Measurements from ENCODE around the gene MMP11. TPM values are rescaled to one million over a fixed set of nuclear protein-coding genes. Genes with fewer than 3 reads are reported as not detected.

Gene MMP11
- total RNA-seq, 1 donor from 2014 or later = 28.8 TPM

DNA sequence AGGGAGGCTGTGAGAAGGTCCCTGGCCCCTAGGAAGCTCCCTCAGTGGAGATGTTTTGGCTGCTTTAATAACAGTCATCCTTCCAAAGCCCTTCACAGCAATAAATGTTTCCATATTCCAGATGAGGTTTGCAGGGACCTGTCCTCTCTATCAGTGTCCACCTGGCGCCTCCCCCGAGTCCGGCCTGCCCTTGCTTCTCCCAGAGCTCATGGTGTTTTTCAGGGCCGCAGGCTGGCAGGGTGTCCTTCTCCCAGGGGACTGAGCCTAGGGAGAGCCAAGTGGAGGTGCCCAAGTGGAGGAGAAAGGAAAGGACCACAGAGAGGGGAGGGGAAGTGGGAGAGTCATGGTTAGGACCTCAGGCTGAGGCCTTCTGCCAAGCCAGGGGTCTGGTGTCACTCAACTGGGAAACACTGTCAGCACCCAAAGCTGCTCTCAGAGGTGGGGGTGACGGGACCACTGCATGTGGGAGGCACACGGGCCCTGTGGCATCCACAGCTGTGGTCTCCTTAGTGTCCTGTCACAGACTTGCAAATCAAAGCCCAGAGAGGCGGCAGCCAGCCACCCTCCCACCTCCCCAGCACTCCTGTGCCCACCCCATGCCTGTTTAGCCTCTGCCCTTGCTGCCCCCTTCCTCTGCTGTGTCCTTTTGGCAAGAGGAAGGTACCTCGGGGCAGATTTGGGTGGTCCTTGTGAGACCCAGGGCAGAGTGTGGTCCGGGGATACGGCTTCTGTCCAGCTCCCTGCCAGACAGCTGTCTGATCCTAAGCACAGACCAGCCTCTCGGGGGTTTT lies 59.8 kb downstream of the MMP11 start:
- no peaks in the 10 kb centered on the region for H3K36me3 Mint-ChIP-seq (ENCODE audit: unreplicated experiment)
- no peak overlapping the region for H3K27ac Mint-ChIP-seq (ENCODE audit: unreplicated experiment)
- H3K9me3 Mint-ChIP-seq (ENCODE audit: unreplicated experiment) = peaks cover 9% of the 10 kb centered on the region
- H3K4me3 Mint-ChIP-seq (ENCODE audit: unreplicated experiment) = no peak overlapping the region
- H3K27me3 Mint-ChIP-seq (ENCODE audit: unreplicated experiment) = peaks cover 8% of the 10 kb centered on the region
- H3K4me1 Mint-ChIP-seq (ENCODE audit: low read depth, unreplicated experiment) = peaks cover 12% of the 10 kb centered on the region
- DNase-seq = no peak
- TF ChIP-seq, protein P1, sequence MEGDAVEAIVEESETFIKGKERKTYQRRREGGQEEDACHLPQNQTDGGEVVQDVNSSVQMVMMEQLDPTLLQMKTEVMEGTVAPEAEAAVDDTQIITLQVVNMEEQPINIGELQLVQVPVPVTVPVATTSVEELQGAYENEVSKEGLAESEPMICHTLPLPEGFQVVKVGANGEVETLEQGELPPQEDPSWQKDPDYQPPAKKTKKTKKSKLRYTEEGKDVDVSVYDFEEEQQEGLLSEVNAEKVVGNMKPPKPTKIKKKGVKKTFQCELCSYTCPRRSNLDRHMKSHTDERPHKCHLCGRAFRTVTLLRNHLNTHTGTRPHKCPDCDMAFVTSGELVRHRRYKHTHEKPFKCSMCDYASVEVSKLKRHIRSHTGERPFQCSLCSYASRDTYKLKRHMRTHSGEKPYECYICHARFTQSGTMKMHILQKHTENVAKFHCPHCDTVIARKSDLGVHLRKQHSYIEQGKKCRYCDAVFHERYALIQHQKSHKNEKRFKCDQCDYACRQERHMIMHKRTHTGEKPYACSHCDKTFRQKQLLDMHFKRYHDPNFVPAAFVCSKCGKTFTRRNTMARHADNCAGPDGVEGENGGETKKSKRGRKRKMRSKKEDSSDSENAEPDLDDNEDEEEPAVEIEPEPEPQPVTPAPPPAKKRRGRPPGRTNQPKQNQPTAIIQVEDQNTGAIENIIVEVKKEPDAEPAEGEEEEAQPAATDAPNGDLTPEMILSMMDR (IDR thresholded peaks at IDR 0.05; ENCODE audit: partially characterized antibody, unreplicated experiment) = no peak

DNA sequence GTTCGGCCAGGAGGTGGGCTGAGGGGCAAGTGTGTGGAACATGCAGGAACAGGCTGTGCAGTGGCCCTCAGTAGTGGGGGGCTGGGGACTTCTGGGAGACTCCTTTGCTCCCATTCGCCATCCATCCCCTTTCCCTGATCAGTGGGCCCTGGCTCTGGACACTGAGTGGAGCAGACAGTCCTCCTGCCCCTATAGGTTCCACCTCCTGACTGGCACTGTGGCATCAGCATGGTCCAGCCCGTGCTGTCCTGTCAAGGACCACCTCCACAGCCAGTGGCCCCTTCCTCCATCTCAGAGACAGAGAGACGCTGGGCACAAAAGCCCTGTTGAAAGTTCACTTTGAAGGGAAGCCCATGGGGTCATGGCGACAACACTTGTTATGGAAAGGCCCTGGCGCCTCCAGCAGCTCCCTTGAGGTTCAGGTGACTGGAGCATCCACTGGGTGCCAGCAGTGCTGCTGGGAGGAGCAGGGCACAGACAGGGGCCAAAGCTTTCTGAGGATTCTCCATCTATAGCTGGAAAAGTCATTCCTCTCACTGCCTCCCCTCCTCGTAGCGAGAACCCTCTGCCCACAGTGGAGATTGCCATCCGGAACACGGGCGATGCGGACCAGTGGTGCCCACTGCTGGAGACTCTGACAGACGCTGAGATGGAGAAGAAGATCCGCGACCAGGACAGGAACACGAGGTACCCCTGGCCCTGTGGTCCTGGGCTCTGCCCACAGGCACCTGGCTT lies 60.5 kb downstream of the MMP11 start:
- Mint-ChIP-seq H3K4me3 (ENCODE audit: unreplicated experiment) (no peak overlapping the region), H3K36me3 (ENCODE audit: unreplicated experiment) (no peaks in the 10 kb centered on the region), H3K27me3 (ENCODE audit: unreplicated experiment) (peaks cover 11% of the 10 kb centered on the region), H3K4me1 (ENCODE audit: low read depth, unreplicated experiment) (peaks cover 16% of the 10 kb centered on the region), H3K27ac (ENCODE audit: unreplicated experiment) (no peak overlapping the region), H3K9me3 (ENCODE audit: unreplicated experiment) (peaks cover 13% of the 10 kb centered on the region)
- TF ChIP-seq, protein P1 (IDR thresholded peaks at IDR 0.05; ENCODE audit: partially characterized antibody, unreplicated experiment) = no peak
- no peak for DNase-seq

Other genes with a start within 250 kb of the MMP11 start
- not detected for gene IGLL1, start 192.6 kb upstream of the MMP11 start, total RNA-seq (ENCODE audit: unreplicated experiment)
- not detected for gene DRICH1, start 140.5 kb upstream of the MMP11 start, total RNA-seq (ENCODE audit: unreplicated experiment)
- gene RGL4, start 81.8 kb upstream of the MMP11 start, total RNA-seq (ENCODE audit: unreplicated experiment) = not detected
- 9.0 TPM for gene ZNF70, start 21.7 kb upstream of the MMP11 start, total RNA-seq (ENCODE audit: unreplicated experiment)
- gene VPREB3, start 18.4 kb upstream of the MMP11 start, total RNA-seq (ENCODE audit: unreplicated experiment) = not detected
- gene C22orf15, start 9.9 kb upstream of the MMP11 start, total RNA-seq (ENCODE audit: unreplicated experiment) = not detected
- 35.9 TPM for gene CHCHD10, start 4.9 kb upstream of the MMP11 start, total RNA-seq (ENCODE audit: unreplicated experiment)
- 227 TPM for gene SMARCB1, start 14.1 kb downstream of the MMP11 start, total RNA-seq (ENCODE audit: unreplicated experiment)
- gene DERL3, start 66.2 kb downstream of the MMP11 start, total RNA-seq (ENCODE audit: unreplicated experiment) = 1.2 TPM
- 52.4 TPM for gene SLC2A11, start 85.0 kb downstream of the MMP11 start, total RNA-seq (ENCODE audit: unreplicated experiment)
- 581 TPM for gene MIF, start 121.5 kb downstream of the MMP11 start, total RNA-seq (ENCODE audit: unreplicated experiment)
- 11.9 TPM for gene GSTT2B, start 188.3 kb downstream of the MMP11 start, total RNA-seq (ENCODE audit: unreplicated experiment)
- gene DDTL, start 194.0 kb downstream of the MMP11 start, total RNA-seq (ENCODE audit: unreplicated experiment) = 0.96 TPM
- gene DDT, start 201.6 kb downstream of the MMP11 start, total RNA-seq (ENCODE audit: unreplicated experiment) = 95.9 TPM
- gene GSTT2, start 207.3 kb downstream of the MMP11 start, total RNA-seq (ENCODE audit: unreplicated experiment) = 0.76 TPM
- not detected for gene GSTT4, start 232.6 kb downstream of the MMP11 start, total RNA-seq (ENCODE audit: unreplicated experiment)
- 72.5 TPM for gene CABIN1, start 238.5 kb downstream of the MMP11 start, total RNA-seq (ENCODE audit: unreplicated experiment)

Data from glutamatergic neuron (in vitro differentiated cells).